SU-DHL-6 (cell line): ENCODE data around the gene BCAR1.

ENCODE experiments used
- H2AFZ ChIP-seq: fragments of 200-600 bp; sonication (generic); 2 replicates; pipeline ENCODE4 v1.6.1; 2014; ENCODE audit warnings: low read depth, mild to moderate bottlenecking, moderate library complexity, mixed read lengths, antibody characterized with exemption, low read length; ENCODE audit not compliant: severe bottlenecking
- H3F3A ChIP-seq: fragments of 200-600 bp; shearing (Covaris generic); 2 replicates; pipeline ENCODE4 v1.6.0; 2016; ENCODE audit warnings: antibody characterized with exemption, mild to moderate bottlenecking; ENCODE audit not compliant: insufficient read depth
- H3K27ac ChIP-seq: fragments of 200-600 bp; sonication (generic); 2 replicates; pipeline ENCODE4 v1.5.1; 2016; ENCODE audit warnings: low read depth, mild to moderate bottlenecking, low read length, moderate library complexity, mixed read lengths
- H3K27me3 ChIP-seq: fragments of 200-600 bp; sonication (generic), shearing (Covaris generic); 2 replicates; pipeline ENCODE4 v1.6.0; 2014; ENCODE audit warnings: mild to moderate bottlenecking, low read length
- H3K36me3 ChIP-seq: fragments of 200-600 bp; sonication (generic); 2 replicates; pipeline ENCODE4 v1.6.1; 2014; ENCODE audit warnings: mild to moderate bottlenecking, low read length, mixed read lengths
- H3K4me2 ChIP-seq: fragments of 300-600, 200-600 bp; shearing (Covaris generic), sonication (generic); 2 replicates; pipeline ENCODE4 v1.6.0; 2014; ENCODE audit warnings: low read length, low read depth, mild to moderate bottlenecking; ENCODE audit not compliant: poor library complexity, severe bottlenecking
- H3K4me3 ChIP-seq: fragments of 200-600 bp; sonication (generic); 2 replicates; pipeline ENCODE4 v1.5.1; 2014; ENCODE audit warnings: antibody characterized with exemption, low read length, mild to moderate bottlenecking, mixed read lengths; ENCODE audit not compliant: insufficient read depth, poor library complexity, severe bottlenecking
- H3K79me2 ChIP-seq: fragments of 200-600 bp; sonication (generic); 2 replicates; pipeline ENCODE4 v1.6.1; 2014; ENCODE audit warnings: mild to moderate bottlenecking, low read length, moderate library complexity; ENCODE audit not compliant: insufficient read depth
- H3K9ac ChIP-seq: fragments of 200-600 bp; sonication (generic); 2 replicates; pipeline ENCODE4 v1.7.0; 2014; ENCODE audit warnings: mild to moderate bottlenecking, low read length
- H3K9me2 ChIP-seq: fragments of 200-600 bp; sonication (generic); replicated peaks from 2 replicates; pipeline ENCODE4 v1.6.1; 2014; ENCODE audit warnings: low read length; ENCODE audit not compliant: insufficient read depth
- H3K9me3 ChIP-seq: fragments of 200-600 bp; sonication (generic); 2 replicates; pipeline ENCODE4 v1.6.1; 2014; ENCODE audit warnings: low read length, mixed read lengths; ENCODE audit not compliant: insufficient read depth
- H4K20me1 ChIP-seq: fragments of 200-600 bp; sonication (generic); 2 replicates; pipeline ENCODE4 v1.6.1; 2014; ENCODE audit warnings: low read depth, mild to moderate bottlenecking, antibody characterized with exemption, low read length, moderate library complexity, mixed read lengths
- EZH2phosphoT487 ChIP-seq: fragments of 200-600 bp; sonication (generic), shearing (Covaris generic); conservative IDR thresholded peaks from 2 replicates; pipeline ENCODE4 v1.6.1; 2018; ENCODE audit warnings: mild to moderate bottlenecking, antibody characterized with exemption, low read length, moderate library complexity, mixed read lengths
- TF ChIP-seq, protein P1 (sequence below): fragments of 200-600 bp; sonication (generic); IDR thresholded peaks from one replicate; pipeline ENCODE4 v1.5.1; 2017; ENCODE audit warnings: antibody characterized with exemption, mild to moderate bottlenecking, low read length, moderate library complexity; ENCODE audit not compliant: insufficient read depth, poor library complexity, severe bottlenecking

Gene BCAR1

GRCh38 chr16:75230471-75231110, 20.8 kb downstream of the BCAR1 start:
- Histone ChIP-seq H3K4me2 (no peak overlapping the region), H3K9ac (no peak overlapping the region), H3K4me3 (no peak overlapping the region), H3K9me2 (no peaks in the 10 kb centered on the region), H3K9me3 (no peaks in the 10 kb centered on the region), H3F3A (no peaks in the 10 kb centered on the region), H4K20me1 (no peaks in the 10 kb centered on the region), H3K27ac (no peak overlapping the region), H3K36me3 (no peaks in the 10 kb centered on the region), H3K79me2 (no peaks in the 10 kb centered on the region), H2AFZ (no peak overlapping the region), H3K27me3 (no peaks in the 10 kb centered on the region)
- TF ChIP-seq, protein P1, sequence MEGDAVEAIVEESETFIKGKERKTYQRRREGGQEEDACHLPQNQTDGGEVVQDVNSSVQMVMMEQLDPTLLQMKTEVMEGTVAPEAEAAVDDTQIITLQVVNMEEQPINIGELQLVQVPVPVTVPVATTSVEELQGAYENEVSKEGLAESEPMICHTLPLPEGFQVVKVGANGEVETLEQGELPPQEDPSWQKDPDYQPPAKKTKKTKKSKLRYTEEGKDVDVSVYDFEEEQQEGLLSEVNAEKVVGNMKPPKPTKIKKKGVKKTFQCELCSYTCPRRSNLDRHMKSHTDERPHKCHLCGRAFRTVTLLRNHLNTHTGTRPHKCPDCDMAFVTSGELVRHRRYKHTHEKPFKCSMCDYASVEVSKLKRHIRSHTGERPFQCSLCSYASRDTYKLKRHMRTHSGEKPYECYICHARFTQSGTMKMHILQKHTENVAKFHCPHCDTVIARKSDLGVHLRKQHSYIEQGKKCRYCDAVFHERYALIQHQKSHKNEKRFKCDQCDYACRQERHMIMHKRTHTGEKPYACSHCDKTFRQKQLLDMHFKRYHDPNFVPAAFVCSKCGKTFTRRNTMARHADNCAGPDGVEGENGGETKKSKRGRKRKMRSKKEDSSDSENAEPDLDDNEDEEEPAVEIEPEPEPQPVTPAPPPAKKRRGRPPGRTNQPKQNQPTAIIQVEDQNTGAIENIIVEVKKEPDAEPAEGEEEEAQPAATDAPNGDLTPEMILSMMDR, result no peak
- no peak for TF ChIP-seq EZH2phosphoT487

GRCh38 chr16:75229172-75230031, 22.0 kb downstream of the BCAR1 start:
- Histone ChIP-seq H3K36me3 (no peaks in the 10 kb centered on the region), H3K9me2 (no peaks in the 10 kb centered on the region), H3K9ac (no peak overlapping the region), H3K27me3 (no peaks in the 10 kb centered on the region), H3K4me3 (no peak overlapping the region), H3K27ac (no peak overlapping the region), H4K20me1 (no peaks in the 10 kb centered on the region), H3F3A (no peaks in the 10 kb centered on the region), H3K79me2 (no peaks in the 10 kb centered on the region), H3K9me3 (no peaks in the 10 kb centered on the region), H2AFZ (no peak overlapping the region), H3K4me2 (no peak overlapping the region)
- TF ChIP-seq EZH2phosphoT487, result no peak
- TF ChIP-seq, protein P1, result no peak

GRCh38 chr16:75228143-75228976, 23.1 kb downstream of the BCAR1 start:
- no peaks in the 10 kb centered on the region for H3K9me3 ChIP-seq
- no peak overlapping the region for H3K9ac ChIP-seq
- no peaks in the 10 kb centered on the region for H3F3A ChIP-seq
- H3K4me3 ChIP-seq, result no peak overlapping the region
- H3K36me3 ChIP-seq, result no peaks in the 10 kb centered on the region
- no peak overlapping the region for H3K4me2 ChIP-seq
- no peaks in the 10 kb centered on the region for H4K20me1 ChIP-seq
- no peaks in the 10 kb centered on the region for H3K27me3 ChIP-seq
- no peak overlapping the region for H2AFZ ChIP-seq
- H3K27ac ChIP-seq, result no peak overlapping the region
- H3K79me2 ChIP-seq, result no peaks in the 10 kb centered on the region
- no peak for TF ChIP-seq EZH2phosphoT487
- TF ChIP-seq, protein P1, result no peak
- no peaks in the 10 kb centered on the region for H3K9me2 ChIP-seq
